ENCODE measurements around the gene NAA80. TPM values are rescaled to one million over a fixed set of nuclear protein-coding genes. Genes with fewer than 3 reads are reported as not detected.

Gene NAA80
- total and polyA plus RNA-seq, 2 of the 13 experiments (the other 11 are each of a cell fraction or from before 2014, with no cell fraction given) = 3.4 to 8.7 TPM

- TF ChIP-seq ISX (CRISPR knock-in tag; conservative IDR thresholded peaks at IDR 0.05) (no peak), JUND (CRISPR knock-in tag; IDR thresholded peaks at IDR 0.05) (peak; percentile 64; the same call in 1 of the 2 replicates), ZNF564 (CRISPR knock-in tag; IDR thresholded peaks at IDR 0.05) (no peak), CHD4 (IDR thresholded peaks at IDR 0.05; ENCODE audit: borderline replicate concordance, low read length) (peak; percentile 77; the same call in 1 of the 2 replicates), MED1 (CRISPR knock-in tag; IDR thresholded peaks at IDR 0.05) (peak; percentile 41; the same call in 1 of the 2 replicates), NR2F2 (IDR thresholded peaks at IDR 0.05; ENCODE audit: borderline replicate concordance, low read depth) (no peak), ZNF784 (CRISPR knock-in tag; IDR thresholded peaks at IDR 0.05; ENCODE audit: borderline replicate concordance) (no peak), ZNF318 (CRISPR knock-in tag; IDR thresholded peaks at IDR 0.05) (no peak), GABPB1 (CRISPR knock-in tag; IDR thresholded peaks at IDR 0.05) (no peak), ZNF780A (CRISPR knock-in tag; IDR thresholded peaks at IDR 0.05) (no peak), ZNF580 (CRISPR knock-in tag; IDR thresholded peaks at IDR 0.05; ENCODE audit: borderline replicate concordance, low read depth) (no peak), ZNF362 (CRISPR knock-in tag; IDR thresholded peaks at IDR 0.05; ENCODE audit: borderline replicate concordance) (peak; percentile 65; the same call in 1 of the 2 replicates)
- TF ChIP-seq, protein P1, sequence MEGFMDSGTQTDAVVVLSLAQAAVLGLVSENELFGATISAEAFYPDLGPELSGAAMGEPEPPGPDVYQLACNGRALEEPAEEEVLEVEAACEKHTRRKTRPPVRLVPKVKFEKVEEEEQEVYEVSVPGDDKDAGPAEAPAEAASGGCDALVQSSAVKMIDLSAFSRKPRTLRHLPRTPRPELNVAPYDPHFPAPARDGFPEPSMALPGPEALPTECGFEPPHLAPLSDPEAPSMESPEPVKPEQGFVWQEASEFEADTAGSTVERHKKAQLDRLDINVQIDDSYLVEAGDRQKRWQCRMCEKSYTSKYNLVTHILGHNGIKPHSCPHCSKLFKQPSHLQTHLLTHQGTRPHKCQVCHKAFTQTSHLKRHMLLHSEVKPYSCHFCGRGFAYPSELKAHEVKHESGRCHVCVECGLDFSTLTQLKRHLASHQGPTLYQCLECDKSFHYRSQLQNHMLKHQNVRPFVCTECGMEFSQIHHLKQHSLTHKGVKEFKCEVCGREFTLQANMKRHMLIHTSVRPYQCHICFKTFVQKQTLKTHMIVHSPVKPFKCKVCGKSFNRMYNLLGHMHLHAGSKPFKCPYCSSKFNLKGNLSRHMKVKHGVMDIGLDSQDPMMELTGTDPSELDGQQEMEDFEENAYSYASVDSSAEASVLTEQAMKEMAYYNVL (CRISPR knock-in tag; IDR thresholded peaks at IDR 0.05; ENCODE audit: borderline replicate concordance) = no peak
Measured at GRCh38 chr3:50263478-50264382, 35.5 kb downstream of the NAA80 start (continued).
